Uterus (tissue), 2 donors: Measurements from ENCODE around the gene AMER3.

Experiments used
- CTCF ChIP-seq, 4 experiments: fragments of 200-600 bp in 2 of 4; fragments of 450-650 bp in 2 of 4; sonication (generic) in 2 of 4; IDR thresholded peaks; one replicate each; pipeline ENCODE4 v1.5.1; 2016 to 2019; ENCODE audit warnings: antibody characterized with exemption in 4 of 4, mild to moderate bottlenecking in 2 of 4, moderate library complexity in 1 of 4
- POLR2A ChIP-seq, 2 donors: fragments of 450-650 bp; IDR thresholded peaks; one replicate each; pipeline ENCODE4 v1.6.1; 2016; ENCODE audit warnings: antibody characterized with exemption in 2 of 2, mild to moderate bottlenecking in 1 of 2, moderate library complexity in 1 of 2

- no peak for TF ChIP-seq POLR2A (IDR thresholded peaks at IDR 0.05)
- TF ChIP-seq CTCF (IDR thresholded peaks at IDR 0.05): no peak
Measured at GRCh38 chr2:130720036-130720435, 35.3 kb upstream of the AMER3 start.
